Brain microvascular endothelial cell (primary cell): ENCODE measurements around the gene TFE3.
A peak's percentile ranks its signal among the peaks of the same experiment; 100 is the strongest.

ENCODE experiments used
- DNase-seq: peaks from one replicate; pipeline ENCODE4 v3.0.0-alpha.2; 2020
- H3K27ac ChIP-seq: fragments of 250-450 bp; sonication (Bioruptor Pico); 2 replicates; pipeline ENCODE4 v1.5.1; 2020; ENCODE audit warnings: mild to moderate bottlenecking, moderate library complexity
- H3K27me3 ChIP-seq: fragments of 250-450 bp; sonication (Bioruptor Pico); replicated peaks from 2 replicates; pipeline ENCODE4 v1.5.1; 2020; ENCODE audit warnings: mild to moderate bottlenecking
- H3K36me3 ChIP-seq: fragments of 250-450 bp; sonication (Bioruptor Pico); replicated peaks from 2 replicates; pipeline ENCODE4 v1.5.1; 2020; ENCODE audit warnings: mild to moderate bottlenecking
- H3K4me3 ChIP-seq: 2 replicates; pipeline ENCODE4 v1.5.1; 2011; ENCODE audit warnings: low read depth, mild to moderate bottlenecking, control low read depth, low read length, moderate library complexity
- in situ Hi-C: cut with HindIII; loops from 2 replicates; pipeline ENCODE4 v1.10.0; 2017; ENCODE audit warnings: low sequenced_read_pairs, low pct_ligation_motif_present
- TF ChIP-seq, protein P1 (sequence below): IDR thresholded peaks from 2 replicates; pipeline ENCODE4 v1.5.1; 2011; ENCODE audit warnings: low read depth, mild to moderate bottlenecking, moderate library complexity, low read length, control low read depth, inconsistent platforms; ENCODE audit errors: missing control alignments

The TFE3 gene

DNA sequence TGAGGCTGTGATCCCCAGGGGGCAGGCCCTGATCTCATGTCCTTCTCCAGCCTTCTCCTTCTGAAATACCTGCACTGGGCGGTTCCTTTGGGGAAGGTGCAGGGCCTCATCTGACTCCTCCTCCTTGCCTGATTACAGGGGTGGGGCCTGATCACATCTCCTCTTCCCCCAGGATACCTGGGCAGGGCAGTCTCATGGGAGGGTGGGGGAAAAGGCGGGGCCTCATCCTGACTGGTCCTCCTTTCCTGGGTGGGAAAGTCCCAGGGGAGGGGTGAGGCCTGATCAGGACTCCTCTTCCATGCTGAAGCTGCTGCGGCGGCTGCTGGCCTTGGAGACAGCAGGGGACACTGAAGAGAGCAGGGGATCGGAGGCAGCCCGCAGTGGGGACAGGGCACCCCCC, 13.3 kb downstream of the TFE3 start:
- Histone ChIP-seq H3K27ac (no peak overlapping the region), H3K27me3 (no peaks in the 10 kb centered on the region), H3K36me3 (peaks cover 20% of the 10 kb centered on the region), H3K4me3 (no peak overlapping the region)
- TF ChIP-seq, protein P1, sequence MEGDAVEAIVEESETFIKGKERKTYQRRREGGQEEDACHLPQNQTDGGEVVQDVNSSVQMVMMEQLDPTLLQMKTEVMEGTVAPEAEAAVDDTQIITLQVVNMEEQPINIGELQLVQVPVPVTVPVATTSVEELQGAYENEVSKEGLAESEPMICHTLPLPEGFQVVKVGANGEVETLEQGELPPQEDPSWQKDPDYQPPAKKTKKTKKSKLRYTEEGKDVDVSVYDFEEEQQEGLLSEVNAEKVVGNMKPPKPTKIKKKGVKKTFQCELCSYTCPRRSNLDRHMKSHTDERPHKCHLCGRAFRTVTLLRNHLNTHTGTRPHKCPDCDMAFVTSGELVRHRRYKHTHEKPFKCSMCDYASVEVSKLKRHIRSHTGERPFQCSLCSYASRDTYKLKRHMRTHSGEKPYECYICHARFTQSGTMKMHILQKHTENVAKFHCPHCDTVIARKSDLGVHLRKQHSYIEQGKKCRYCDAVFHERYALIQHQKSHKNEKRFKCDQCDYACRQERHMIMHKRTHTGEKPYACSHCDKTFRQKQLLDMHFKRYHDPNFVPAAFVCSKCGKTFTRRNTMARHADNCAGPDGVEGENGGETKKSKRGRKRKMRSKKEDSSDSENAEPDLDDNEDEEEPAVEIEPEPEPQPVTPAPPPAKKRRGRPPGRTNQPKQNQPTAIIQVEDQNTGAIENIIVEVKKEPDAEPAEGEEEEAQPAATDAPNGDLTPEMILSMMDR = no peak
- in situ Hi-C loops = no loop called here
- DNase-seq = no peak

DNA sequence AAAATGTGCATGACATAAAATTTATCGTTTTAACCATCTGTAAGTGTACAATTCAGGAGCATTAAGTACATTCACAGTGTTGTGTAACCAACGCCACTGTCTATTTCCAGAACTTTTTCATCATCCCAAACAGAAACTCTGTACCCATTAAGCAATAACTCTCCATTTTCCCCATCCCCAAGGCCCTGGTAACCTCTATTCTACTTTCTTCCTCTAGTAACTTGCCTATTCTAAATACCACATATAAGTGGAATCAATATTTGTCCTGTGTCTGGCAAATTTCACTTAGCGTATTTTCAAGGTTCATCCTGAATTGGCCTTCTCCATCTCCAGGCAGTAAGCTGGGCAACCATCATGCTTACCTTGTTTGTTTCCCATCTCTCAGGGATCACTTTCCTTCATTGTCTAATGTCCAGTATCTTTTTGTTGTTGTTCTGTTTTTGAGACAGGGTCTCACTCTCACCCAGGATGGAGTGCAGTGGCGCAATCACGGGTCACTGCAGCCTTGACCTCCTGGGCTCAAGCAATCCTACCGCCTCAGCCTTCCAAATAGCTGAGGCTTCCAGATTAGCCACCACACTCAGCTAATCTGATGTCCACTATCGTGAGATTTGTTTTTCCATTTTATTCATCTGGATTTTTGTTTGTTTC, 23.4 kb downstream of the TFE3 start:
- TF ChIP-seq, protein P1 = no peak
- no peak for DNase-seq

DNA sequence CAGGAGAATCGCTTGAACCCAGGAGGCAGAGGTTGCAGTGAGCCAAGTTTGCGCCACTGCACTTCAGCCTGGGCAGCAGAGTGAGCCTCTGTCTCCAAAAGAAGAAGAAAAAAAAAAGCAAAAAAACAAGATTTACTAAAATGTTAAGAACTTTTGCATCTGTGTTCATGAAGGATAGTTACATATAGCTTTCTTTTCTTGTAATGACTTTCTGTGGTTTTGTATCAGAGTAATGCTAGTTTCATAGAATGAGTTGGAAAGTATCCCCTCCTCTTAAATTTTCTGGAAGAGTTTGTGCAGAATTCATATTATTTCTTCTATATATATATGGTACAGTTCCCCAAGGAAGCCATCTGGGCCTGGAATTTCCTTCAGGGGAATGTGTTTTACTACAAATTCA, 24.1 kb downstream of the TFE3 start:
- TF ChIP-seq, protein P1 = no peak
- no peak for DNase-seq
- Histone ChIP-seq H3K4me3 (no peak overlapping the region), H3K27me3 (no peaks in the 10 kb centered on the region), H3K27ac (no peak overlapping the region), H3K36me3 (no peaks in the 10 kb centered on the region)
- in situ Hi-C loops = no loop called here

More for the DNA sequence above, 23.4 kb downstream of the TFE3 start:
- H3K27me3 ChIP-seq = no peaks in the 10 kb centered on the region
- H3K4me3 ChIP-seq = no peak overlapping the region
- no peaks in the 10 kb centered on the region for H3K36me3 ChIP-seq
- in situ Hi-C loops = no loop called here
- no peak overlapping the region for H3K27ac ChIP-seq

DNA sequence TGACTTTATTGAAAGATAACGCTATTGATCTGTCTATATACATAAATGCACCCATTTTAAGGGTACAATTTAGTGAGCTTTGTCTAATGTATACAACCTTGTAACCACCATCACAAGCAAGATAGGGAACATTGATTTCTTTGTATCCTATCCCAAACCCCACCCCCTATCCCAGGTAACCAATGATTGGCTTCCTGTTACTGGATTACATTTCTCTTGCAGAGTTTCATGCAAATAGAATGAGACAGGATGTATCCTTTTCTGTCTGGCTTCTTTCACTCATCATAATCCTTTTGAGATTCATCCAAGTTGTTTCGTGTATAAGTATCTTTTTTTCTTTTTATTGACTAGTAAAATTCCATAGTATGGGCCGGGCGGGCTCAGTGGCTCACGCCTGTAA, 39.5 kb downstream of the TFE3 start:
- TF ChIP-seq, protein P1 = no peak

DNA sequence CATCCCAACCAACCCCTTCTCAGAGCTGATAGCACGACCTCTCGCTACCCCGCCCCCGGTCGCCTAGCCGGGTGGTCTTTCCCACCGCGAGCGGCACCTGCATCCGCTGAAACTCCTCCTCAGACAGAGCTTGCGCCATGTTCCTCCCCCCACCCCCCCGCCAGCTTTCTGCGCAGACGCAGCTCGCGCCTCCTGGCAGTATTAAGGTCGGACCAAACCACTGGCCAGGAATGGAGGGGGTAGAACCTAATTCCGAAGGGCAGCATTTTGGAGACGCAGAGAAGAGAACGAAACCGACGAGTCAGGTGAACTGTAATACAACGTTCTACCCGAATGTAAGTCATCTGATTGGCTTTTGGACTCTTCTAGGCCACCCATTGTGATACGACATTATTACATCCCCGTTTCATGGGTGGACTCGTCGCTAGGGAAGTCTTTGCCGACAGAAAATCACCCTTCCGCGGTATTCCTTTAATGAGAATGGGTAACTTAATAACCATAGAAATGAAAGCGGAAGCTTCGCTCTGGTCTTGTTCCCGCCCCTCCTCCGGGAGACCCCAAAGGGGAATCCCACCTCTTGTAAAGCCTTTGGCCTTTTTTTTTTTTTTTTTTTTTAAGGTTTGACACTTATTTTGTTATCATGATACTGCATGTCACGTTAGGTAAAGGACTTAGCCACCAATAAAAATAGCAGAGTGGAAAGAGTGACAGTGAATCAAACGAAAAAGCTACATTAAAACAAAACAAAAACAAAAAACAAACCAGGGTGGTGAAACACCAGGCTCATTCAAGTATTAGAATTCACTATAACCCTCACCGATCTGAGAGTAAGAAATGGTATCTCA, 40.8 kb downstream of the TFE3 start, which contains the start of gene GRIPAP1:
TSS of gene GRIPAP1 (minus strand) at position 174 of the 845 bp plus-strand sequence. CDS start at position 139, 35 bp downstream.
- H3K36me3 ChIP-seq = no peaks in the 10 kb centered on the region
- TF ChIP-seq, protein P1 = no peak
- in situ Hi-C loops = no loop called here
- H3K27ac ChIP-seq = peak within 1 kb of the TSS; percentile 100
- H3K27me3 ChIP-seq = no peaks in the 10 kb centered on the region
- peak within 1 kb of the TSS; percentile 75 for H3K4me3 ChIP-seq
- DNase-seq = peak; percentile 67

More for the DNA sequence above, 39.5 kb downstream of the TFE3 start:
- no peaks in the 10 kb centered on the region for H3K36me3 ChIP-seq
- no peak overlapping the region for H3K27ac ChIP-seq
- no peak for DNase-seq
- no peaks in the 10 kb centered on the region for H3K27me3 ChIP-seq
- no peak overlapping the region for H3K4me3 ChIP-seq
- in situ Hi-C loops = no loop called here
